GM21717 (cell line): Measurements from ENCODE around the gene DTD1.
"Not testable (repeated sequence)": the region's sequence is repeated elsewhere in the genome, so short reads cannot be mapped to it uniquely, and the experiment has no call there.

Experiments used
- ATAC-seq: cut with Tn5 transposase; IDR thresholded peaks from one replicate; pipeline ENCODE4 v1.9.1; 2021; ENCODE audit warnings: mild to moderate bottlenecking, moderate library complexity; ENCODE audit not compliant: unreplicated experiment

DTD1 gene

GRCh38 chr20:18738888-18739287 lies 151.0 kb downstream of the DTD1 start:
- no peak for ATAC-seq

GRCh38 chr20:18739751-18740166 lies 151.9 kb downstream of the DTD1 start:
- ATAC-seq = no peak

GRCh38 chr20:18740726-18741125 lies 152.9 kb downstream of the DTD1 start:
- ATAC-seq = no peak

- ATAC-seq = no peak
These were observed 155.0 kb downstream of the DTD1 start for GRCh38 chr20:18742841-18743240.

- no peak for ATAC-seq
These were observed 156.0 kb downstream of the DTD1 start for GRCh38 chr20:18743665-18744440.

- no peak for ATAC-seq
These were observed 159.2 kb downstream of the DTD1 start for GRCh38 chr20:18747090-18747489.

GRCh38 chr20:18748987-18749386 lies 161.1 kb downstream of the DTD1 start:
- no peak for ATAC-seq

GRCh38 chr20:18749528-18749927 lies 161.7 kb downstream of the DTD1 start:
- no peak for ATAC-seq

GRCh38 chr20:18750735-18751134 lies 162.9 kb downstream of the DTD1 start:
- no peak for ATAC-seq

GRCh38 chr20:18754030-18754652 lies 166.3 kb downstream of the DTD1 start:
- peak; percentile 95 for ATAC-seq

GRCh38 chr20:18754653-18755045 lies 166.8 kb downstream of the DTD1 start:
- no peak for ATAC-seq

GRCh38 chr20:18760852-18761251 lies 173.0 kb downstream of the DTD1 start:
- not testable (repeated sequence) for ATAC-seq

- ATAC-seq = no peak
These were observed 179.8 kb downstream of the DTD1 start for GRCh38 chr20:18767676-18768075.

- ATAC-seq = no peak
These were observed 185.7 kb downstream of the DTD1 start for GRCh38 chr20:18773566-18773965.

GRCh38 chr20:18774207-18774606 lies 186.4 kb downstream of the DTD1 start:
- ATAC-seq = no peak

GRCh38 chr20:18775633-18776032 lies 187.8 kb downstream of the DTD1 start:
- ATAC-seq = no peak

GRCh38 chr20:18778690-18779392 lies 191.0 kb downstream of the DTD1 start:
- ATAC-seq = no peak

- ATAC-seq = no peak
These were observed 192.7 kb downstream of the DTD1 start for GRCh38 chr20:18780385-18781130.

- no peak for ATAC-seq
These were observed 193.7 kb downstream of the DTD1 start for GRCh38 chr20:18781509-18781908.

GRCh38 chr20:18783385-18783959 lies 195.6 kb downstream of the DTD1 start:
- ATAC-seq = no peak

GRCh38 chr20:18787046-18787445 lies 199.2 kb downstream of the DTD1 start:
- ATAC-seq = not testable (repeated sequence)
